ENCODE measurements around the gene FKBP2.

FKBP2 gene

GRCh38 chr11:64266339-64266738, 25.4 kb downstream of the FKBP2 start:
- H3K36me3 Mint-ChIP-seq (ENCODE audit: low read depth), result peaks cover 9% of the 10 kb centered on the region
- no peak overlapping the region for H3K4me3 Mint-ChIP-seq
- H3K27me3 Mint-ChIP-seq, result no peaks in the 10 kb centered on the region
- H3K27ac Mint-ChIP-seq, result no peak overlapping the region
- DNase-seq (no peak), ATAC-seq (no peak)
- no peaks in the 10 kb centered on the region for H3K9me3 Mint-ChIP-seq
- peaks cover 21% of the 10 kb centered on the region for H3K4me1 Mint-ChIP-seq

GRCh38 chr11:64267207-64267945, 26.5 kb downstream of the FKBP2 start:
- no peaks in the 10 kb centered on the region for H3K9me3 Mint-ChIP-seq
- peaks cover 9% of the 10 kb centered on the region for H3K36me3 Mint-ChIP-seq (ENCODE audit: low read depth)
- peak overlapping the region; percentile 46 for H3K27ac Mint-ChIP-seq
- ATAC-seq, result no peak
- no peaks in the 10 kb centered on the region for H3K27me3 Mint-ChIP-seq
- peaks cover 27% of the 10 kb centered on the region for H3K4me1 Mint-ChIP-seq
- H3K4me3 Mint-ChIP-seq, result peak overlapping the region; percentile 98
- no peak for DNase-seq

- Mint-ChIP-seq H3K27me3 (no peaks in the 10 kb centered on the region), H3K27ac (peak overlapping the region; percentile 91), H3K9me3 (no peaks in the 10 kb centered on the region), H3K36me3 (ENCODE audit: low read depth) (peaks cover 9% of the 10 kb centered on the region), H3K4me3 (peak overlapping the region; percentile 98), H3K4me1 (peaks cover 28% of the 10 kb centered on the region)
- no peak for DNase-seq
- ATAC-seq, result no peak
These were observed 27.4 kb downstream of the FKBP2 start for GRCh38 chr11:64268025-64268892.

DNA sequence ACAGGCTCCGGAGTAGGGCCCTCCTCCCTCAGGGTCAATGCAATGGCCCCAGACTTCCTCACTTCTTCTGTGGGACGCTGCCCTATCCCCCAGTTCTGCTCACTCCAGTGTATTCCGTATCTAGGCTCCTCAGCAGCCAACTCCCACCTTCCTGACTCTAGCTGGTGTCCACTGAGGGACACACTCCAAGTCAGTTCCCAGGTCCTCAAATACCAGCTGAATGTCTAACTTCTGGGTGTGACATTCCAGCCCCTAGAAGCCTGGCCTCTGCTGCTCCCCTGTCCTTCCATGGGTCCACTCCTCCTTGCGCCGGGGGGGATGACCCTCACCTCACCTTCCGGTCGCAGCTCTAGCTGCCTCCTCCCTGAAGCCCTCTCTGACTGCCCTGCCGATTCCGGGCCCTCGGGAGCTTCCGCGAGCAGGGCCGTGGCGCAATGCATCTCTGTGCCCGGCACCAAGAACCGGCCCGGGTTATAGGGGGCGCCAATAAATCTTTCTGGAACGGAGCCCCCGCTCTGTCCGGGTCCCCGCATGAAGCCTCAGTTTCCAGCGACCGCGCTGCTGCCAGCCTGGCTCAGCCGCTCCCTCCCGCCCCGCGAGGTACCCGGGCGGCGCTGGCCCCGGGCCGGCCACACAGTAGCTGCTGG, 28.1 kb downstream of the FKBP2 start:
- ATAC-seq, result peak; percentile 9

GRCh38 chr11:64269540-64270220, 28.8 kb downstream of the FKBP2 start:
- no peaks in the 10 kb centered on the region for H3K9me3 Mint-ChIP-seq
- no peaks in the 10 kb centered on the region for H3K27me3 Mint-ChIP-seq
- ATAC-seq (peak; percentile 86), DNase-seq (peak; percentile 99)
- peak overlapping the region; percentile 96 for H3K27ac Mint-ChIP-seq
- H3K4me3 Mint-ChIP-seq, result peak overlapping the region; percentile 98
- peaks cover 28% of the 10 kb centered on the region for H3K4me1 Mint-ChIP-seq
- peaks cover 9% of the 10 kb centered on the region for H3K36me3 Mint-ChIP-seq (ENCODE audit: low read depth)

More for the DNA sequence above, 28.1 kb downstream of the FKBP2 start:
- Mint-ChIP-seq H3K9me3 (no peaks in the 10 kb centered on the region), H3K27me3 (no peaks in the 10 kb centered on the region), H3K4me3 (peak overlapping the region; percentile 98), H3K4me1 (peaks cover 28% of the 10 kb centered on the region), H3K27ac (peak overlapping the region; percentile 91), H3K36me3 (ENCODE audit: low read depth) (peaks cover 9% of the 10 kb centered on the region)
- peak; percentile 60 for DNase-seq

GRCh38 chr11:64275031-64275800, 34.3 kb downstream of the FKBP2 start:
- no peak for DNase-seq
- no peaks in the 10 kb centered on the region for H3K27me3 Mint-ChIP-seq
- H3K4me3 Mint-ChIP-seq, result no peak overlapping the region
- no peak for ATAC-seq
- no peak overlapping the region for H3K27ac Mint-ChIP-seq
- peaks cover 10% of the 10 kb centered on the region for H3K4me1 Mint-ChIP-seq
- H3K9me3 Mint-ChIP-seq, result no peaks in the 10 kb centered on the region
- H3K36me3 Mint-ChIP-seq (ENCODE audit: low read depth), result peaks cover 2% of the 10 kb centered on the region

DNA sequence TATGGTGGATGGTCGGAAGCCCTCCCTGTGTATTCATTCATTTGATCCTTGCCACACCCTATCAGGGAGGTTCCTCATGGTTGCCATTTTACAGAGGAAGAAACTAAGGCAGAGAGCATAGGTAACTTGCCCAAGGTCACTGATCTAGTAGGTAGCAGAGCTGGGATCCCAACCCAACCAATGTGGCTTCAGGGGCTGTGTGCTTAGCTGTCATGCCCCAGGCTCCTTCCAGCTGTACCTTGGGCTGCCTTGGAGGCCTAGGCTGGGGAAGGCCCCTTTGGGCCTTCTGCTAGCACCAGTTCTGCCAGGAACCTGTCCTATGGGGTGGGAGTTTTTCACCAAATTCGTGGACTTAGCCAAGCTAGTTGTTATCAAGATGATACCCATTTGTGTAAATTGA, 34.9 kb downstream of the FKBP2 start:
- no peak for ATAC-seq
- Mint-ChIP-seq H3K36me3 (ENCODE audit: low read depth) (no peaks in the 10 kb centered on the region), H3K4me3 (no peak overlapping the region), H3K9me3 (no peaks in the 10 kb centered on the region), H3K4me1 (peaks cover 8% of the 10 kb centered on the region), H3K27me3 (no peaks in the 10 kb centered on the region), H3K27ac (no peak overlapping the region)
- DNase-seq, result no peak

DNA sequence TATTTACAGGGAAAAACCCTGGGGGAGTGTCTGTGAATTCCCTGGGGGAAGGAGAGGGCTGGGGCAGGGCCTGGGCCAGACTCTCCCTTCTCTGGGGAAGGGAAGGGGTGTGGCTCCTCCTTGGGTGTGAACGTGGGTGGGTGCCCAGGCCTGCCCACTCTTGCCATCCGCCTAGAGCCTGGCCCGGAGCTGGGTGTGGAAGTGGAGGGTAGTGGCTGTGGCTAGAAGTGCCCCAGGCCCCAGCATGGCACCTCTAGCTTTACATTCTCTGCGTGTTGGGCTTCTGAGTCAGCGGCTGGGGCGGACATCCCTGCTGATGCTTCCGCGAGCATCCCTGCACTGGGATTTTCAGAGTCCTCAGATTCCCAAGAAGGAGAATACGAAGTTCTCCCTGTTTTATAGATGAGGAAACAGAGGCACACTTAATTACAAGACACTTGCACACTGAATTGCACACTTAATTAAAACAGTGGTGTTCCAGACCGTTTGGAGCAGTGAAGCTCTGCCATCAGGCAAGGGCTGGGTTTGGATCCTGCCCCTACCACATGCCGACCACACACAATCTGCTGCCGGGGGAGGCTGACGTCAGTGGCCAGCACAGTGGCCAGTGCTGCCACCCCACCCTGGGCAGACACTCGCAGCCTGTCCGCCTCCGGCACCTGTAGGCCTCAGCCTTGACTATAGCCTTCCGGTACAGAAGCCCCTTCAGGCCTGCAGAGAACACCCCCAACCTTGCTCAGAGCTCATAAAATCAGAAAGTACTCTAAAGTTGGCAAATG, 35.9 kb downstream of the FKBP2 start:
- Mint-ChIP-seq H3K4me3 (no peak overlapping the region), H3K36me3 (ENCODE audit: low read depth) (peaks cover 4% of the 10 kb centered on the region), H3K4me1 (peaks cover 6% of the 10 kb centered on the region), H3K27ac (no peak overlapping the region), H3K27me3 (no peaks in the 10 kb centered on the region), H3K9me3 (no peaks in the 10 kb centered on the region)
- ATAC-seq, result no peak
- no peak for DNase-seq

DNA sequence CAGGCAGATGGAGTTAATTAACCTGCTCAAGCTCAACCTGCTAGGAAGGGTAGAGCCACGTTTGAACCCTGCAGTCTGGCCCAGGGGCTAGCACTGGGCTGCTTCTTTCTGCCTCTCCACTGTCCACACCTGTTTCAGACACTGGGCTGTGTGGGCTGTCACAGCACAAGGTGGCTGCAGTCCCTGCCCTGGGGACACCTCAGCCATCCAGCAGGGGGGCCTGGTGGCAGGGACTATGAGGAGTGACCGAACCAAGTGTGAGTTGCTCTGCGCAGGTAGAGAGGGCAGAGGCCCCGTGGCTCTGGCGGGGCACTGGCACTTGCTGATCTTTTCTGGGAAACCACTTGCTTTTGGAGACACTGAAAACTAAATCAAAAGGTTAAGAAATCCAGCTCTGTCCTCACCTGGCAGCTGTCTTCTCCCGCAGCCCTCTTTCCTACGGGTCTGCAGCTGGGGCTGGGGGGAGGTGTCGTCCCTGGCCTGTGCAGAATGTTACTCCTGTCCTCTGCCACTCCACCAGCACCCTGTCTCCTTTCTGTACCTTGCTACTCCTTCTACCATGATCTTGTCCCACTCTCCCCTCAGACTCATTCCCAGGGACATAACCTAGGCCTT, 37.8 kb downstream of the FKBP2 start:
- Mint-ChIP-seq H3K27ac (no peak overlapping the region), H3K36me3 (ENCODE audit: low read depth) (peaks cover 9% of the 10 kb centered on the region), H3K4me3 (no peak overlapping the region), H3K4me1 (peaks cover 4% of the 10 kb centered on the region), H3K9me3 (no peaks in the 10 kb centered on the region), H3K27me3 (no peaks in the 10 kb centered on the region)
- ATAC-seq (no peak), DNase-seq (no peak)

- DNase-seq, result no peak
- Mint-ChIP-seq H3K27me3 (no peaks in the 10 kb centered on the region), H3K4me1 (peaks cover 17% of the 10 kb centered on the region), H3K36me3 (ENCODE audit: low read depth) (peaks cover 9% of the 10 kb centered on the region), H3K27ac (peak overlapping the region; percentile 65), H3K9me3 (no peaks in the 10 kb centered on the region), H3K4me3 (no peak overlapping the region)
- ATAC-seq, result no peak
These were observed 41.3 kb downstream of the FKBP2 start for GRCh38 chr11:64281957-64282770.

DNA sequence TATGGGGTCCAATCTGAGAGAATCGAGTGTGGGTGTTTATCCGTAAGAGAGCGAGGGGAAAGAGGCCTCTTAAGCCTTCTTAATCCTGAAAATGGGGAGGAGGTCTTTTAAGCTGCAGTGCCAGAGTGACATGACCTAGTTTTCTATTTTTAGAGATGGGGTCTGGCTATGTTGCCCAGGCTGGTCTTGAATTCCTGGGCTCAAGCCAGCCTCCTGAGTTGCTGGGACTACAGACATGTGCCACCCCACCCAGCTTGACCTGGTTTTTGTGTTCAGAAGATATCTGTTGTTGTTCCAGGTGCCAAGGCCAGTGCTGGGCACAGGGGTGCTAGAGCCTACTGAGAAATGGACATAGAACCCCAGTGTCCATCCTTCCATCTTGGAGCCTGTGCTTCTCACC, 42.2 kb downstream of the FKBP2 start:
- Mint-ChIP-seq H3K36me3 (ENCODE audit: low read depth) (peaks cover 9% of the 10 kb centered on the region), H3K4me1 (peaks cover 17% of the 10 kb centered on the region), H3K4me3 (peak overlapping the region; percentile 25), H3K9me3 (no peaks in the 10 kb centered on the region), H3K27ac (no peak overlapping the region), H3K27me3 (no peaks in the 10 kb centered on the region)
- ATAC-seq (no peak), DNase-seq (no peak)
